Measurements from ENCODE around the gene PRIMA1.
"Not testable (repeated sequence)": the region's sequence is repeated elsewhere in the genome, so short reads cannot be mapped to it uniquely, and the experiment has no call there.

PRIMA1 gene

DNA sequence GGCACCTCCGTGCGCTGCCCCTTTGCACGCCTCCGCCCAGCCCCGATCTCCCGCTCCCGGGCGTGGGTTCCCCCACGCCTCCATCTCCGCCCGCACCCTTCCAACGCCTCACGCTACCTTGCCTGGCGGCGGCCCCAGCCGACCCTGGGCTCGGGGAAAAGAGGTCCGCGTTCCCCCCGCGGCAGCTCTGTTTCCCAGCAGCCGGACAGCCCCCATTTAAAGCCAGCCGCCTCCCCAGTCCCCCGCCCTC is at the start of gene PRIMA1:
Gene PRIMA1, minus strand, starts transcription at position 193 of the 250 bp plus-strand sequence. CDS start 767 bp downstream, outside the sequence.
- in situ Hi-C loops (cut with MboI; ENCODE audit: low sequenced_read_pairs) = no loop called here

GRCh38 chr14:93834699-93835371 is 46.5 kb upstream of the PRIMA1 start:
- in situ Hi-C loops (cut with MboI; ENCODE audit: low sequenced_read_pairs) = no loop called here

GRCh38 chr14:93832665-93833064 is 44.4 kb upstream of the PRIMA1 start:
- in situ Hi-C loops (cut with MboI; ENCODE audit: low sequenced_read_pairs) = no loop called here

- in situ Hi-C loops (cut with MboI; ENCODE audit: low sequenced_read_pairs) = no loop called here
These were observed 43.8 kb upstream of the PRIMA1 start for GRCh38 chr14:93832081-93832480.

DNA sequence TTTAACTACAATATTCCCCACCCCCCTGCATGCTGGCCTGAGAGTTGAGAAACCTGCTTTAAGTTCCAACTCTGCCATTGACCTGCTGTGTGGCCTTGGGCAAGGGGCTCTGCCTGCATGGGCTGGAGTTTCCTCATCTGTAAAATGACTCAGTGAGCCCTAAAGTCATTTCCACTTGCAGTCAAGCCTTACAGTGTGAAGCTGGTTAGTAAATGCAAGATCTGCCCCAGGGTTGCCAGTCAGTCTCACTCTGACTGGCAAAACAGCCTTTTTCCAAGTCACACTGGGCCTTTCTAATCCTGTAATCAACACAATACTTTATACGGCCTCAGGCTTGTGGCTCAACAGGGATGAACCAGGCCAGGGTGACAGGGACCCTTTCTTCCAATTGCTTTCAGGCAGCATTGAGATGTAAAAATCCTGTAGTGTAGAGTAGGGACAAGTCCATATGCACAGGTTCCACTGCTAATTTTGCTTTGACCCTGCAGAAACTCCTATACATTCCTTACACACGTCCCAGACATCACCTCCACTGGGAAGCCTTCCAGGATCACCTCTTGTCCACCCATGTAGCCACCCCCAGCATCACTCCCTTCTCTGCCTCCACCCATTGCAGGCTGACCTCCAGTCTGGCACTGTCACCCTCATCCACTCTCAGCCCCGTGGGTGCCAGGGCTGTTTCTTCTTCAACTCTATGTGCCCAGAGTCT is 42.6 kb upstream of the PRIMA1 start:
- in situ Hi-C loops (cut with MboI; ENCODE audit: low sequenced_read_pairs) = no loop called here

GRCh38 chr14:93829839-93830481 is 41.7 kb upstream of the PRIMA1 start:
- in situ Hi-C loops (cut with MboI; ENCODE audit: low sequenced_read_pairs) = no loop called here

- in situ Hi-C loops (cut with MboI; ENCODE audit: low sequenced_read_pairs) = no loop called here
These were observed 36.9 kb upstream of the PRIMA1 start for GRCh38 chr14:93825235-93825553.

GRCh38 chr14:93824518-93825234 is 36.4 kb upstream of the PRIMA1 start:
- in situ Hi-C loops (cut with MboI; ENCODE audit: low sequenced_read_pairs) = no loop called here

GRCh38 chr14:93824076-93824475 is 35.8 kb upstream of the PRIMA1 start:
- in situ Hi-C loops (cut with MboI; ENCODE audit: low sequenced_read_pairs) = no loop called here

GRCh38 chr14:93821051-93821450 is 32.8 kb upstream of the PRIMA1 start:
- in situ Hi-C loops (cut with MboI; ENCODE audit: low sequenced_read_pairs) = no loop called here

DNA sequence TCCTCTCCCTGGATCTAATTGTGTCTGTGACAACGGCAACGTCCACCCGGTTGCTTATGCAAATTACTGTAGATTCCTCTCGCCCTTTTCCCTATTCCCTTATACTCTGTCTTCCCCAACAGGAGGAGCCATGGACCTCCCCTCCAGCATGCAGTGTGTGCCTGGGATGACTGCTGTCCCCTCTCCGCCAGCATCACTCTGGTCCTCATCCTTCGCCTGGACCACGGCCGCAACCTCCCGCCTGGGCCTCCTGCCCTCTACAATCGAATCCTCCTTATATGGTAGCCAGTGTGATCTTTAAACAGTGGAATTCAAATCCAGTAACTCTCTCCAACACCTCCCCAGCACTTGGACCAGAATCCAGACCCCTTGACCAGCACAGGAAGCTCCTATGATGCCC is 30.6 kb upstream of the PRIMA1 start:
- in situ Hi-C loops (cut with MboI; ENCODE audit: low sequenced_read_pairs) = no loop called here

GRCh38 chr14:93811676-93812075 is 23.4 kb upstream of the PRIMA1 start:
- in situ Hi-C loops (cut with MboI; ENCODE audit: low sequenced_read_pairs) = no loop called here

GRCh38 chr14:93811020-93811419 is 22.7 kb upstream of the PRIMA1 start:
- in situ Hi-C loops (cut with MboI; ENCODE audit: low sequenced_read_pairs) = no loop called here

DNA sequence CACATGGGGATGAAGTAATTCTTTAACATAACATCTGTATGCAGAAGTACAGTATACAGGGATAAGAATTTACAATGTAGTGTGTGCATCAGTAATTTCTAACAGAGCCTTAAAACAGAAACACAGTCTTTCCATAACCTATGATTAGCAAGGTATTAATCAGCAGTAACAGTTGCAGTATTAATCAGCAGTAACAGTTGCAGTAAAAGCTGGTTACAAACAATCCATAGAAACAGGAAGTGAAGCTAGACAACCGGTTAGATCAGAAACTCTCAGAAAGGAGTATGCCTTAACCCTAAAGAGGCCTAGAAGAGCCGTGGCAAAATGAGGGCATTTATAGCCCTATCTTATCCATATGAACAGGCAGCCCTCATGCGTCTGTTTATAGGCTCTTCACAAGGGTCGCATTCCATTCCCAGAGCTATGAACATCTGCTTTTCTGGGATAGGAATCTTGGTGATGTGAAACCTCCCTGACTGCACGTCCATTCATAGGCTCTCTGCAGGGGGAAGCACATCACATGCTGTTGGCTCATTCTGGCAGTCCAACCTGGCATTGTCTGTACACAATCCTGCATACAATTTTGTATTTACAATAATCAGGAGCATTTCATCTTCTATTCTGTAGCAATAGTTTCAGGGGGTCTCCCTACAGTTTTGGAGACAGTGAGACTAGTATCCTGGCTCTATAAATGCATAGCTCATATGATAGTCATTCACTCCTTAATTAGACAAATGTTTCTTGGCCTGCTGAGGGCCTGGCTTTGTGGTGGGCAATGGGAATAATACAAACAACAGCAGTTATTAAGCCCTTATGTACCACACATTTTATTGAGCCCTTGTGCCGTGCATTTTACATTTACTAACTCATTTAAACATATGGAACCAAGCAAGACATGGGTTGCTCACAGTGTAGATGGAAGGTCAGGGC is 21.5 kb upstream of the PRIMA1 start:
- in situ Hi-C loops (cut with MboI; ENCODE audit: low sequenced_read_pairs) = not testable (repeated sequence)

DNA sequence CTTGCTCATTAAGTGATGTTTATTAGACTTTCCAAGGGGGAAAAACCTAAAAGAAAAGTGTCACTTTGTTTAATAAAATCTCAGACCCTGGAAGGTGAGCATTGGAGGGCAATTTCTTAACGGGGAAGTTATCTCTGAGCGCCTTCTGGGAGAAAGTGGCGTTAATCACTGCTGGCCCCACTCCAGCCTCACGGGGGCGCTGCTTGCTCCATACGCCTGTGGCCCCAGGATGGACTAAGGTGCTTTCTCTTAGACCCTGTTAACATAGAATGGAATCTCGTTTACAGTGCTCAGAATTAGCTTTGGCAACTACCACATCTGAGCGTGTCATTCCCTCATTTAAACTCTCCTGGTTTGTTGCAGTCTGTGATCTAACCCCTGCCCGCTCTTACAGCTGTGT is 16.4 kb upstream of the PRIMA1 start:
- in situ Hi-C loops (cut with MboI; ENCODE audit: low sequenced_read_pairs) = no loop called here

DNA sequence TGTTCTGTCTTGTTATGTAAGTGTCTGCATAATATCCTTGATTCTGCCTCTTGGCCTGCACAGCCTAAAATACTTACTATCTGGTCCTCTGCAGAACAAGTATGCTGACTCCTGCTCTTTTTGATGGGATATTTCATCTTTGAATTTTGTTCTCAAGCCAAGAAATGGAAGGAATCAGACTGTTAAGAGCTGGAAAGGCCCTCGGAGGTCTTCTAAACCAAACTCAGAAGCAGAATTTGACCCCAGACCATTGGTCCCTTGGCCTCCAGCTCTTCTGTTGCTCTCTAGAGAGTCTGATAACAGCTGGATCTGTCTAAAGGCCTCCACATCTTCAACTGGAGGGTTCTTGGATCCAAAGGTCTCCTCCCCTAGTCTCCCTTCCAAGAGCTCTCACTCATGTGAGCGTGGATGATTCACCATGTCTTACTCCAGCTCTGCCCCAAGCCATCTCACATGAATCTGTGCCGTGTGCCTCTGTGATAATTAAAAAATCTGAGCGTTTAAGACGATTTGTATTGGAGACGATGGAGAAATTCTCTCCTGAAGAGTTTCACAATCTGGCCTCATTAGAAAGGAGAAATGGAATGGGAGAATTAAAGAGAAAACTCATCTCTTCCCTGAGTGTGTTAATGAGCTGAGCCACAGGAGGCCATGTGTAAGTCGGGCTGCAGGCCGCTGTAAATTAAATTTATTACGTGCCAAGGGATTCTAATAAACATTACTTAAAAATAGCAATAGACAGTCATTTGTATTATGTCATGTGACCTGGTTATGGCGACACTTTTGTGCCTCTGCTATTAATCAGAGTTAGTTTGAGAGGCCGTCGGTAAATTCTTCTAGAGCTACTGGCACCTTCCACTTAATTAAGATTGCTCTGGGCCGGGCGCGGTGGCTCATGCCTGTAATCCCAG is 15.4 kb upstream of the PRIMA1 start:
- in situ Hi-C loops (cut with MboI; ENCODE audit: low sequenced_read_pairs) = no loop called here

DNA sequence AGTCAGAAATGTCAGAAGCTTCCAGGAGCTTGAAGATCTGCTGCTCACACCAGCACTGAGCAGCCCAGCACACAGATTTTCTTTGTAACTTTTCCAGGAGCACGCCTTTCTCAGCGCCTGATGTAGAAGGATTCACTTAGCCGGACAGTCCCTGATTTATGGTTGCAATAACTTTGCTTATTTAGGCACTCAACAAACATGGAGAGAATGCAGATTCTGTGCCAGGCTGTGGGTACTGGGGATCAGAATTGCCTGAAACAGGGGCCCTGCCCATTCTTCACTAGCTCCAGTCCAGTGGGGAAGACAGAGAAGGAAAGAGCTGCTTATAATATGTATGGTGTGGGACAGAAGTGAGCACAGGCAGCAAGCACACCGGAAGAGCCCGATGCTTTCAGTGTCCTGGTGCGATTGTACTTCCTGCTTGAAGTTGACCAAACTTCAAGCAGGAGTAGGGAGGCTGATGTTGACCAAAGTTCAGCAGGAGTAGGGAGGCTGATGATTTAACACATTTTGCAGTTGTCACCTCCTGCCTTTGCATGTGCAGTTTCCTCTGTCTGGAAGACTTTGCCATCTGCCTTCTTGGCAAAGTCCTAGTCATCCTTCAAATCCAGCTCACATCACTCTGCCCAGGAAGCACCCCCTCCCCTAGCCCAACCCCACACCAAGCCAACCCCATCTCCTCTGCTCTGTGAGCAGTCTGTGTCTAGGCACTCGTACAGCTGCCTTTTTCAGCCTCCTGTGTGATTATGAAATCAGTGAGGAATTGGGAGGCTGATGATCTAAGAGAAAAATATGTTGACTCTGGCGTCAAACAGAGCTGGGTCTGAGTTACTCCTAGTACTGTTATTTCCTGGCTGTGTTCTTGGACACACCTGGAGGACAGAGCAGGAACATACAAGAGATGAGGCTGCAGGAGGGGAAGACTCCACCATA is 12.0 kb upstream of the PRIMA1 start:
- in situ Hi-C loops (cut with MboI; ENCODE audit: low sequenced_read_pairs) = no loop called here

GRCh38 chr14:93799617-93799988 is 11.3 kb upstream of the PRIMA1 start:
- in situ Hi-C loops (cut with MboI; ENCODE audit: low sequenced_read_pairs) = no loop called here

GRCh38 chr14:93797536-93797935 is 9.3 kb upstream of the PRIMA1 start:
- in situ Hi-C loops (cut with MboI; ENCODE audit: low sequenced_read_pairs) = no loop called here
